GM21515 (cell line): ENCODE results near the gene FGF1.
"Not testable (repeated sequence)": the region's sequence is repeated elsewhere in the genome, so short reads cannot be mapped to it uniquely, and the experiment has no call there.

ENCODE experiments used
- ATAC-seq: cut with Tn5 transposase; IDR thresholded peaks from one replicate; pipeline ENCODE4 v1.9.1; 2021; ENCODE audit not compliant: unreplicated experiment

The FGF1 gene

GRCh38 chr5:142671266-142671665 is 14.6 kb downstream of the FGF1 start:
- no peak for ATAC-seq

DNA sequence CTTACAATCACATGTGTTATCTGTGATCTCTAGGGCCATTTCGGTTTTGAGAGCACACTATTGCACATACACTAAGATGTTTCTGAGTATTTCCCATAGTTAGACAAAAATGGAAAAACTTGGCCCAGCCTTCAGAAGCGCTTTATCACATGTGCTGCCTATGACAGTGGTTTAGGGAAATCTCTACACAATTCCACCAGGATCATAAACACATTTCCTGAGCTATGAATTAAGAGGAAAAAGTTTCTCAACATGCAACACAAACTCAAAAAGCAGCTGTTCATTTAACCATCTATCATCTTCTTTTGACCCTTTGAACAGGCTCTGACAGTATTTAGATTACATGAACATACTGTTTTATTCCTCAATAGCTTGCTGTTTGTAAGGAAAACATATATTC is 15.1 kb downstream of the FGF1 start:
- ATAC-seq, result no peak

DNA sequence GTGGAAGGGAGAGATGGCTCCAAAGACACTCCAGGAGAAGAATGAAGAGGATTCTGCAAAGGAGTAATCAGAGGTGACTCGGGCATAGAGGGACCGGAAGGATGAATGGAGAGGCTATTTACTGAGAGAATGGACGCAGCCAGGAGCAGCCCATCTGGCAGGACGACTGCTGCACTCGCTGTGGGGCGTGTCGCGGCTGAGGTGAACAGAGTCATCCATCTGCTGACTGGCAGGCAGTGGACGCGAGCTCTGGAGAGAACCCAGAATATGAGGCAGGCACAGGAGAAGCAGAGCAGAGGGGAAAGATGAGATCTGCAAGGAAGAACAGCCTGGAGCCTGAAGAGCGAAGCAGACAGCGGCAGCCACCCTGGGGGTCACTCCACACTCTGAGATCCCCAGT is 16.4 kb downstream of the FGF1 start:
- no peak for ATAC-seq

DNA sequence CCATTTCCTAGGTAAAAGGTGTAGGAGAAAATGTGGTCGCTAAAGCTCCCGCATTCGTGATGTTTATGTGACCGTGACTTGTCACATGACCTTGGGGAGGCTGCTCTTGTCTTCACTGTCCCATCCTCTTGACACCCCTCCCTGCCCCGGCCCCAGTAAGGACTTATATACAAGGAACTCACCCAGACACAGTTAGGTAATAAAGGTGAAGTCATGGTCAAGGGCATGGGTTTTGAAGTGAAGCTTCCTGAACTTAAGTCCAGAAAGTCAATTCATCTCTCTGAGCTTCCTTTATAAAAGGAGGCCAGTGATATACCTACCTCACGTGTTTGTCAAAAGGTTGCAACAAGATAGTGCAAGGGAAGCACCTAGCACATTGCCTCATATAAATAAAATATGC is 17.6 kb downstream of the FGF1 start:
- ATAC-seq, result no peak

DNA sequence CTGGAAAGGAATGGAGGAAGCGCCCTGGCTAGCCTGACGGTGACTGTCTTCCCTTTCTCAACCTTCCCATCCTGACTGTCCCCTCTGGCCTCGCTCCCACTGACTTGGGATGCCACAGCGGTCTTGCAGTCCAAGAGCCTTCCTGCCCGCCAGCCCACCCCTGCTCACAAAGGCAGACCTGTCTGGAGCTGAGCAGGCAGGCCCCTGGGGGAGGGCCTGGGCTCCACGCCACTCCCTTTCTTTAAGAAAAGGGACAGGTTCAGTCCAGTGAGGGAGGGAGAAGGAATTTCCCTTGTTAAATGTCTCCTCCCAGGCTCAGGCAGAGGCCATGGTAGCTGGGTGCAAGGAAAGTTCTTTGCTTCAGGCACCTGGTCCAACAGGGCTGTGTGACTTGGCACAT is 18.1 kb downstream of the FGF1 start:
- ATAC-seq, result no peak

DNA sequence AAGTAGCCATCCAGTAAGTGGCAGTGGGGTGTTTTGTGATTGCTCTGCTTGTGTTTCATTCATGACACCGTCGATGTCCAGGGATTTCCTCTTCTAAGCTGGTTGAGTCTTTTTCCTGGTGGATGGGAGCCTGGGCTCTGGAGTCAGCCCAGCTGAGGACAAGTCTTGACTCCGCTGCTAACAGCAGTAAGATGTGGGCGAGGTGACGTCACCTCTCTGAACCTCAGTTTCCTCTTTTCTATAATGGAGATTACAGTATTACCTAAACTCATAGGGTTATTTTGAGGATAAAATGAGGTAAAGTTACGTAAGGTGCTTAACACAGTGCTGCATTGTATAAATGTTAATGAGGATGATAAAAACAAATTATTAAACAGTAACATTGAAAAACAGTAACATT is 21.3 kb downstream of the FGF1 start:
- no peak for ATAC-seq

DNA sequence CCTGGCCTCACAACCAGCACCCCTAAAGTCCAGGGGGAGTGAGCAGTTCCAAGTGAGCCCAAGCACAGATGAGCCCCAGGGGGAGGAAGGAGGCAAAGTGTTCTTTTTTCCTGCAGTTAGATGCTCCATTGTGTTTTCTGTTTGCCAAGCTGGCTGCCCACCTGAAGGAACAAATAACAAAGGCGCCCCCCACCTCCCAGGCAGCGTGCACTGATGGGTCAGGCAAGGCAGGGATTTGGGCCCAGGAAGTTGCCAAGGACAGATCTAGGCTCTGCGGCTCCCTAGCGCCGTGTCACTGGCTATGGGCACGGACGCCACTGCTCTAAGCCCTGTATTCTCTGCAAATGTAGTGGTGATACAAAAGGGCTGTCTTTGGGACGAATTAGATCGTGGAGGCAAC is 21.8 kb downstream of the FGF1 start:
- ATAC-seq, result no peak

- no peak for ATAC-seq
These were observed 22.6 kb downstream of the FGF1 start for GRCh38 chr5:142663246-142663645.

- no peak for ATAC-seq
These were observed 23.9 kb downstream of the FGF1 start for GRCh38 chr5:142661957-142662356.

DNA sequence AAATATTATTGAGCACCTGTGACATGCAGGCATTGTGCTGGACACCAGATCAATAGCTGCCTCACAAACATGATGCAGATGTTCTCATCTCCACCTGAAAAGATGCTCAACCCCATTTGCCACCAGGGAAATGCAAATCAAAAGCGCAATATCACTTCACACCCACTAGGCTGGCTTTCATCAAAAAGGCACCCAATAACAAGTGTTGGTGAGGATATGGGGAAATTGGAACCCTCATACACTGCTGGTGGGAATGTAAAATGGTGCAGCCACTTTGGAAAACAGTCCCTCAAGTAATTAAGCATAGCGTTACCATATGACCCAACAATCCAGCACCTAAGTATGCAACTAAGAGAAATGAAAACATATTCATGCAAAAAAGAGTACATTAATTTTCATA is 24.7 kb downstream of the FGF1 start:
- no peak for ATAC-seq

DNA sequence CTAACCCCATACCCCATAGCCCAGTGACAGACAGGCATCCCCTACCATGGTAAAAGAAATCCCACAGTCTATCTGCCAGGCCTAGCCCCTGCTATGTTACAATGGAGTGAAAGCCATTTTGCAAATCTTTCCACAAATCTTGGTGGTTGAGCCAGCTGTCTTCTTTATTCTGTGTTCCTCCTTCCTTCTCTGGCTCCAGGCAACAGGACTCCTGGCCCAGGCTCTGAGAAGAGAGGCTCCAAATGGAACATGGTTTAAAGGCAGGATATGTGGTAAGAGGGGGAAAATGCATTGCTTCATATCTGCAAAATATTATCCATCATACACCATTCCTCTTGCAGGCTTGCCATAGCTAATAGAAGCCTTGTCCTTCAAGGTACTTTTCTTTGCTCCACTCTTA is 25.2 kb downstream of the FGF1 start:
- ATAC-seq, result no peak

DNA sequence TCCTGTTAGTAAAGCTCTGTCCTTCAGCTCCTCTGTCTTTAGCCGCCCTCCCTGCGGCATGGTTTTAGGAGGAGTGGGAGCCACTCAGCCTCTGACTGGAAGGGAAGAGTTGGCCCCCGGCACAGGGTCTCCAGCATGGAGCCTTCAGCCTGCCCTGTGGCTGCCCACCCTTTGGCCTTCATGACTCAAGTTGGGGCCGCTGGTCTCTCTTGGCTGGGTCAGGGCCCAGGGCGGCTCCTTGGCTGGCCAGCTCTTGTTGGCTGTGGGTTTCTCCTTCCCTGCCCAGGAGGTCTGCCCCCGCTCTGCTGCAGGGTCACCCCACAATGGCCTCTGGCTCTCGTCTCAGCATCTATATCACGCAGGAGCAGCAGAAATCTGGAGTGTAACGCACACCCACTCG is 25.7 kb downstream of the FGF1 start:
- no peak for ATAC-seq

GRCh38 chr5:142659405-142659804 is 26.5 kb downstream of the FGF1 start:
- no peak for ATAC-seq

DNA sequence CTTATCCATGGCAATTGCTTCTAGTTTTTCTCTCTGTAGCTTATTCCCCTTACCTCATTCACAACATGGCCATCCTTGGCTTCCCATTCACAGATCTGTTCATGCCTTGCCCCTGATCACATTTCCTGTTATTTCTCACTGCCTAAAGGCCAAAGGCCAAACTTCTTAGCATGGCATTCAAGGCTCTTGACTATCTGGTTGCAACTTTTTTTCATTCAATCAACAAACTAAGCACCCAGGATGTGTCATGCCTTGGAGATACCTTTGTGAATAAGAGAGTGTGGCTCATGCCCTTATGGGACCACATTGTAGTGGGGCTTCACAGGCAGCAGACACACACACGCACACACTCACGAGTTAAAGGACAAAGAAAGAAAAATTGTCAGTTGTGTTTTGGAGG is 27.6 kb downstream of the FGF1 start:
- no peak for ATAC-seq

GRCh38 chr5:142657446-142657845 is 28.4 kb downstream of the FGF1 start:
- ATAC-seq, result no peak

GRCh38 chr5:142655339-142656267 is 30.3 kb downstream of the FGF1 start:
- ATAC-seq, result no peak

- ATAC-seq, result no peak
These were observed 31.3 kb downstream of the FGF1 start for GRCh38 chr5:142654578-142655058.

DNA sequence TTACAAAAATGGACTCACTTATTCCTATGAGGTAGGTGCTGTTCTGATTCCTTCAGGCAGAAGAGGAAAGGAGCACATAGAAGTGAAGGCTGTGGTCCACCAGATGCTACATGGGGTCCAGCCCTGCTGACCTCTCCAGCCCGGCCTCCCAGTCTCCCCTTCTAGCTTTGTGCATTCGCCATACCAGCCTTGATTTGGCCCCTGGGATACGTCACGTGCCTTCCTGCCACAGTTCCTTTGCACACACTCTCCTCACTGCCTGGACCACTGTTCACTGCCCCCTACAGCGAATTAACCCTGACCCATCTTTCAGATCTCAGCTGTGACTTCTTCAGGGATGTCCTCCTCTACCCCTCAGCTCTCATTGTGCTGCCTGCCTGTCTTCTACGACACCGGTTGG is 32.6 kb downstream of the FGF1 start:
- ATAC-seq, result no peak

DNA sequence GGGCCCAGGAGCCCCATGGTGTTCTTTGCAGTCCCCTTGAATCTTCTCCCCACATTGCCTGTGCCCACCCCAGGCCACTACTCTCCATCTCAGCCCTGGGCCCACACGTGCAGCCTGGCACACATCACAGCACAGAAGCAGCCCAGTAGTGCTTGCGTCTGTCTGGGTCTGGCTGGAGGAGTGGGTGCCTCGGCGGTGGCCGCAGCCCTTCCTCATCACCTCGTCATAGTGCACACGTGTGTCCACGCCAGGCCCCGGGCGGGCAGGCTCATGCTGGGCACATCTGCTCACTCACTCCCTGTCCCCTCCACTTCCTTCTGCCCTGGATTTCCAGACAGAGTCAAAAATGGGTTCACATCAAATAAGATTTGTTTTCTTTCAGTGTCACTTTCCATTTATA is 33.3 kb downstream of the FGF1 start:
- ATAC-seq, result no peak

GRCh38 chr5:142650881-142651280 is 35.0 kb downstream of the FGF1 start:
- no peak for ATAC-seq

GRCh38 chr5:142650060-142650459 is 35.8 kb downstream of the FGF1 start:
- ATAC-seq, result no peak

- not testable (repeated sequence) for ATAC-seq
These were observed 37.8 kb downstream of the FGF1 start for GRCh38 chr5:142648108-142648507.

GRCh38 chr5:142645456-142645855 is 40.4 kb downstream of the FGF1 start:
- no peak for ATAC-seq
